Measurements from ENCODE around the gene ATP6V0B. TPM values are rescaled to one million over a fixed set of nuclear protein-coding genes. Genes with fewer than 3 reads are reported as not detected.

Gene ATP6V0B
- total RNA-seq, 1 experiment from 2014 or later, result 181 TPM

DNA sequence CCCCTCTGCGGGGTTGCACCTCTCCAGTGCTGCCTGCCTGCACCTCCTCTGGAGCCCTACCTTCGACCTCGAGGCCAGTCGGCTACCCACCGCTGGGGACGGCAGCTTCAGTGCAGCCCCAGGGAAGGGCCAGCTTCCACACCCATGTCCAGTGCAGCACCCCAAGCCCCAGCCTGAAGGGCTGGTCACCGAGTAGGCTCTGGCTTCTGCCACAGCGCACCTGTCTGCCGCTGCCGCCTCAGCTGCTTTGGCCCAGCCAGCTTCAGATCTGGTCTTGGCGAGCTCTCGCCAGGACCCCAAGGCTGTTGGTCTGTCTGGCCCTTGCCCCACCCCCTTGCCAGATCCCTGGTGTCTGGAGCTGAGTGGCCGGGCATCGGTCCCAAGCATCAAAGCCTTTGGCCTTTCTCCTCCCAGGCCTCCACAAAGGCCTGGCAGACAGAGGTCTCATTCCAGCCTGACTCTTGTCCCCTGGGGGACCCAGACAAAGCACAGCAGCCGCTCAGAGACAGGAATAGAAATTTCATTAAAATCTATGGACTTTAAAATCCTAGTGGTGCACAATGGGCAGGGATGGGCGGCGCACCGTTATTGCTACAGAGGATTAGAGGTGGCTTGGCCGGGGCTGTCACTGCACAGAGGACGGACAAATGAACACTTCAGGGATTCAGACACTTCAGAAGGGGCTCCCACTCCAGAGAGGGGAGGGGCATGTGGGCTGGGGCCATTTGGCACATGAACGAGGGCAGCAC lies 21.4 kb downstream of the ATP6V0B start:
- TF ChIP-seq, protein P1, sequence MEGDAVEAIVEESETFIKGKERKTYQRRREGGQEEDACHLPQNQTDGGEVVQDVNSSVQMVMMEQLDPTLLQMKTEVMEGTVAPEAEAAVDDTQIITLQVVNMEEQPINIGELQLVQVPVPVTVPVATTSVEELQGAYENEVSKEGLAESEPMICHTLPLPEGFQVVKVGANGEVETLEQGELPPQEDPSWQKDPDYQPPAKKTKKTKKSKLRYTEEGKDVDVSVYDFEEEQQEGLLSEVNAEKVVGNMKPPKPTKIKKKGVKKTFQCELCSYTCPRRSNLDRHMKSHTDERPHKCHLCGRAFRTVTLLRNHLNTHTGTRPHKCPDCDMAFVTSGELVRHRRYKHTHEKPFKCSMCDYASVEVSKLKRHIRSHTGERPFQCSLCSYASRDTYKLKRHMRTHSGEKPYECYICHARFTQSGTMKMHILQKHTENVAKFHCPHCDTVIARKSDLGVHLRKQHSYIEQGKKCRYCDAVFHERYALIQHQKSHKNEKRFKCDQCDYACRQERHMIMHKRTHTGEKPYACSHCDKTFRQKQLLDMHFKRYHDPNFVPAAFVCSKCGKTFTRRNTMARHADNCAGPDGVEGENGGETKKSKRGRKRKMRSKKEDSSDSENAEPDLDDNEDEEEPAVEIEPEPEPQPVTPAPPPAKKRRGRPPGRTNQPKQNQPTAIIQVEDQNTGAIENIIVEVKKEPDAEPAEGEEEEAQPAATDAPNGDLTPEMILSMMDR (conservative IDR thresholded peaks at IDR 0.05; ENCODE audit: low read depth, low read length), result no peak
- Histone ChIP-seq H3K4me3 (ENCODE audit: low read depth, low read length, poor library complexity, severe bottlenecking) (no peak overlapping the region), H3K4me1 (ENCODE audit: insufficient read depth, low read length, poor library complexity, severe bottlenecking) (peaks cover 13% of the 10 kb centered on the region), H3K36me3 (ENCODE audit: insufficient read depth, low read length, poor library complexity, severe bottlenecking) (no peaks in the 10 kb centered on the region), H3K27me3 (replicated peaks; ENCODE audit: insufficient read depth, low read depth, low read length, poor library complexity) (no peaks in the 10 kb centered on the region), H3K27ac (ENCODE audit: low read depth, low read length, poor library complexity, severe bottlenecking) (no peak overlapping the region), H3K9me3 (ENCODE audit: low read depth, low read length, poor library complexity, severe bottlenecking) (no peaks in the 10 kb centered on the region)
- no TSS peak for BruUV-seq (replicated peaks)
- no peak for DNase-seq (ENCODE audit: low spot score)
- POLR2A ChIA-PET (ENCODE audit: low non-redundant PET), result interaction anchor here (0.6 kb wide), 1 partner anchor 130 kb away, joined by 3 read pairs; no protein-coding TSS in a partner anchor
- intact Hi-C loops (cut with micrococcal nuclease; ENCODE audit: unreplicated experiment), result no loop called here
- CTCF ChIA-PET, result no interaction called here

DNA sequence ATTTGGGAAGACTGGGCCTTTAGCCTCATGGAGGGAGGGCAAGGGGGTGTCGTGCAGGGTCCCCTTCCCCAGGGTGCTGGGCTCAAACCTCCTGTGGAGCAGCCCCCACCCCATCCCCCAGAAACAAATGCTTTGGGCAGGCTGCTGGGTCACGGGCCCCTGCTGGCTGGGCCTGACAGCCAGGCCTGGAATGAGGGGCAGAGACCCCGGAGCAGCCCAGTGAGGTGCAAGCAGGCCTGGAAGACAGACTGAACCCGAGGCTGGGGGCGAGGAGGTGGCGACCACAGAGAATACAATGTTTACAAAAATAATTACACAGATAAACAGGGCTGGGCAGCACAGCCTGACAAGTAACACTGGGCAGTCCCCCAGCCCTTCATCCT lies 22.0 kb downstream of the ATP6V0B start:
- Histone ChIP-seq H3K9me3 (ENCODE audit: low read depth, low read length, poor library complexity, severe bottlenecking) (no peaks in the 10 kb centered on the region), H3K4me3 (ENCODE audit: low read depth, low read length, poor library complexity, severe bottlenecking) (no peak overlapping the region), H3K27ac (ENCODE audit: low read depth, low read length, poor library complexity, severe bottlenecking) (no peak overlapping the region), H3K27me3 (replicated peaks; ENCODE audit: insufficient read depth, low read depth, low read length, poor library complexity) (no peaks in the 10 kb centered on the region), H3K4me1 (ENCODE audit: insufficient read depth, low read length, poor library complexity, severe bottlenecking) (peaks cover 10% of the 10 kb centered on the region), H3K36me3 (ENCODE audit: insufficient read depth, low read length, poor library complexity, severe bottlenecking) (no peaks in the 10 kb centered on the region)
- TF ChIP-seq, protein P1 (conservative IDR thresholded peaks at IDR 0.05; ENCODE audit: low read depth, low read length), result no peak
- no peak for TF ChIP-seq EZH2 (IDR thresholded peaks at IDR 0.05; ENCODE audit: borderline replicate concordance, low read depth, low read length, poor library complexity, severe bottlenecking)
- no peak for DNase-seq (ENCODE audit: low spot score)
- intact Hi-C loops (cut with micrococcal nuclease; ENCODE audit: unreplicated experiment), result no loop called here
- ChIA-PET POLR2A (ENCODE audit: low non-redundant PET) (no interaction called here), CTCF (no interaction called here)
- no TSS peak for BruUV-seq (replicated peaks)

DNA sequence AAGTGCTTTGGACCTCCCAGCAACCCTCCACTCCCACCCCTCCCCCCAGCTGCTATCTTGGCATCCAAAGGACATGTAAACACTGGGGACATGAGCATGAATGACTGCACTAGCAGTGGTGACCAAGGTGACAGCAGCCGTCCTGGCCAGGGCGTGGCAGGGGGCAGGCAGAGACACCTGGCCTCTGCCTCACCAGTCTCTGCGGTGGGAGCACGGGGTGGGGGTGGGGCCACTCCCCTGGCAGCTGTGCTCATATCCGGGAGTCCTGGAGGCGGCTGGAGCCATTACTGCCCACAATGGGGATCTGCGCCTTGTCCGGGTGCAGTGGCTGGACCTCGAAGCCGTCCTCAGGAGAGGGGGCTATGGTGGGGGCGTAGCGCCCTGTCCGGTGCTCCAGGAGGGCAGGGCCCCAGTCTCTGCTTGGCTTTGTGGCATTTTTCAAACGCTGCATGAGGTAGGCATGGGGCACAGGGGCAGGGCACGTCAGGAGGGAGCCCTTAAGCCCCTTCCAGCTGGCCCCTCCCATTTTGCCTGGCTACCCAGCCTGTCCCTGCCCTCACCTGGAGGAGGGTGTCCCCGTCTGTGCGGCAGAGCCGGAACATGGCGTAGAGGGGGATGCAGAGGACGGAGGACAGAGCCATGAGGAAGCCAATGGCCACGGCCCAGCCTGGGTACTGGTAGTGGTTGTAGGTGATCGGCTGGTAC lies 22.7 kb downstream of the ATP6V0B start:
- BruUV-seq (replicated peaks), result no TSS peak
- Histone ChIP-seq H3K4me3 (ENCODE audit: low read depth, low read length, poor library complexity, severe bottlenecking) (no peak overlapping the region), H3K4me1 (ENCODE audit: insufficient read depth, low read length, poor library complexity, severe bottlenecking) (peaks cover 2% of the 10 kb centered on the region), H3K36me3 (ENCODE audit: insufficient read depth, low read length, poor library complexity, severe bottlenecking) (no peaks in the 10 kb centered on the region), H3K9me3 (ENCODE audit: low read depth, low read length, poor library complexity, severe bottlenecking) (no peaks in the 10 kb centered on the region), H3K27me3 (replicated peaks; ENCODE audit: insufficient read depth, low read depth, low read length, poor library complexity) (no peaks in the 10 kb centered on the region), H3K27ac (ENCODE audit: low read depth, low read length, poor library complexity, severe bottlenecking) (no peak overlapping the region)
- intact Hi-C loops (cut with micrococcal nuclease; ENCODE audit: unreplicated experiment), result no loop called here
- TF ChIP-seq, protein P1 (conservative IDR thresholded peaks at IDR 0.05; ENCODE audit: low read depth, low read length), result no peak
- TF ChIP-seq EZH2 (IDR thresholded peaks at IDR 0.05; ENCODE audit: borderline replicate concordance, low read depth, low read length, poor library complexity, severe bottlenecking), result no peak
- CTCF ChIA-PET, result no interaction called here
- DNase-seq (ENCODE audit: low spot score), result no peak
- POLR2A ChIA-PET (ENCODE audit: low non-redundant PET), result no interaction called here

Data from A673 (cell line).